H4 (cell line): ENCODE results near the gene LRBA. TPM values are rescaled to one million over a fixed set of nuclear protein-coding genes. Genes with fewer than 3 reads are reported as not detected.

Source experiments
- DNase-seq: peaks from one replicate; pipeline ENCODE4 v3.0.0-alpha.2; 2015; ENCODE audit warnings: low spot score
- total RNA-seq: library from RNA; depleted of rRNA; stranded (reverse); fragments of >200 nt; shearing (Covaris generic); gene quantifications from 2 replicates; pipeline ENCODE4 v1.2.3, GENCODE V29; 2014; rRNA removed

LRBA gene
- total RNA-seq, 1 experiment from 2014 or later = 31.1 TPM

GRCh38 chr4:150216726-150217125 is 798.4 kb downstream of the LRBA start:
- no peak for DNase-seq

- DNase-seq = no peak
Measured at GRCh38 chr4:150215601-150216000, 799.5 kb downstream of the LRBA start.

Other genes starting within 250 kb of the LRBA start
- gene RPS3A, start 84.3 kb upstream of the LRBA start, total RNA-seq = 5,710 and 6,047 TPM in 2 replicates